Activated T-helper 1 cell treated with anti-CD3 and anti-CD28 coated beads, Interleukin-12 subunit alpha, Interleukin-12 subunit beta, Interleukin-2, Interleukin-4 antibody, amounts not matched to agents 30 ng/mL and 10 ng/mL and 1 ng/mL, durations not matched to agents 14 hours and 24 hours and 36 hours (primary cell): ENCODE measurements around the gene NRXN3. TPM values are rescaled to one million over a fixed set of nuclear protein-coding genes. Genes with fewer than 3 reads are reported as not detected.

Experiments used
- DNase-seq: peaks from one replicate; pipeline ENCODE4 v3.0.0; 2021; ENCODE audit warnings: low spot score
- H3K27ac Mint-ChIP-seq: one replicate; pipeline ENCODE4 v1.8.0; 2021; ENCODE audit warnings: mild to moderate bottlenecking, mixed read lengths
- H3K27me3 Mint-ChIP-seq: one replicate; pipeline ENCODE4 v1.8.0; 2022; ENCODE audit warnings: mild to moderate bottlenecking, moderate library complexity, mixed read lengths; ENCODE audit not compliant: insufficient read depth
- H3K36me3 Mint-ChIP-seq: one replicate; pipeline ENCODE4 v1.8.0; 2021; ENCODE audit warnings: low read depth, mixed read lengths
- H3K4me1 Mint-ChIP-seq: one replicate; pipeline ENCODE4 v1.8.0; 2021; ENCODE audit warnings: low read depth, mixed read lengths
- H3K4me3 Mint-ChIP-seq: one replicate; pipeline ENCODE4 v1.8.0; 2021; ENCODE audit warnings: mild to moderate bottlenecking, moderate library complexity, mixed read lengths
- H3K9me3 Mint-ChIP-seq: one replicate; pipeline ENCODE4 v1.8.0; 2021; ENCODE audit warnings: mixed read lengths
- intact Hi-C: fragments of 100-400 bp; cut with micrococcal nuclease; formaldehyde crosslinking; loops from one replicate; pipeline ENCODE4 v1.15.1; 2024
- total RNA-seq: library from RNA; stranded (reverse); gene quantifications from 2 replicates; pipeline ENCODE4 v1.2.3, GENCODE V29; 2022

NRXN3 gene
- total RNA-seq, 1 donor from 2014 or later: not detected

- Mint-ChIP-seq H3K4me1 (no peaks in the 10 kb centered on the region), H3K36me3 (no peaks in the 10 kb centered on the region), H3K27ac (no peak overlapping the region), H3K4me3 (no peak overlapping the region), H3K9me3 (no peaks in the 10 kb centered on the region), H3K27me3 (no peaks in the 10 kb centered on the region)
- intact Hi-C loops: no loop called here
- no peak for DNase-seq
These were observed 1164.1 kb downstream of the NRXN3 start for GRCh38 chr14:79334272-79334671.

GRCh38 chr14:79337761-79338160, 1167.6 kb downstream of the NRXN3 start:
- no peak overlapping the region for H3K27ac Mint-ChIP-seq
- H3K9me3 Mint-ChIP-seq: no peaks in the 10 kb centered on the region
- no peaks in the 10 kb centered on the region for H3K4me1 Mint-ChIP-seq
- no peak overlapping the region for H3K4me3 Mint-ChIP-seq
- H3K36me3 Mint-ChIP-seq: no peaks in the 10 kb centered on the region
- H3K27me3 Mint-ChIP-seq: no peaks in the 10 kb centered on the region
- no peak for DNase-seq
- intact Hi-C loops: no loop called here

GRCh38 chr14:79342942-79343341, 1172.8 kb downstream of the NRXN3 start:
- H3K27ac Mint-ChIP-seq: no peak overlapping the region
- H3K9me3 Mint-ChIP-seq: no peaks in the 10 kb centered on the region
- H3K4me1 Mint-ChIP-seq: no peaks in the 10 kb centered on the region
- DNase-seq: no peak
- H3K27me3 Mint-ChIP-seq: no peaks in the 10 kb centered on the region
- H3K4me3 Mint-ChIP-seq: no peak overlapping the region
- no peaks in the 10 kb centered on the region for H3K36me3 Mint-ChIP-seq
- intact Hi-C loops: no loop called here

- no peak overlapping the region for H3K27ac Mint-ChIP-seq
- intact Hi-C loops: no loop called here
- H3K9me3 Mint-ChIP-seq: no peaks in the 10 kb centered on the region
- no peaks in the 10 kb centered on the region for H3K4me1 Mint-ChIP-seq
- DNase-seq: no peak
- no peaks in the 10 kb centered on the region for H3K36me3 Mint-ChIP-seq
- no peaks in the 10 kb centered on the region for H3K27me3 Mint-ChIP-seq
- no peak overlapping the region for H3K4me3 Mint-ChIP-seq
These were observed 1180.8 kb downstream of the NRXN3 start for GRCh38 chr14:79351011-79351410.

GRCh38 chr14:79352076-79352630, 1182.0 kb downstream of the NRXN3 start:
- H3K4me1 Mint-ChIP-seq: no peaks in the 10 kb centered on the region
- H3K27me3 Mint-ChIP-seq: no peaks in the 10 kb centered on the region
- H3K36me3 Mint-ChIP-seq: no peaks in the 10 kb centered on the region
- DNase-seq: no peak
- H3K9me3 Mint-ChIP-seq: no peaks in the 10 kb centered on the region
- no peak overlapping the region for H3K27ac Mint-ChIP-seq
- intact Hi-C loops: no loop called here
- no peak overlapping the region for H3K4me3 Mint-ChIP-seq

GRCh38 chr14:79354336-79354735, 1184.2 kb downstream of the NRXN3 start:
- intact Hi-C loops: no loop called here
- no peaks in the 10 kb centered on the region for H3K9me3 Mint-ChIP-seq
- no peak overlapping the region for H3K4me3 Mint-ChIP-seq
- H3K27ac Mint-ChIP-seq: no peak overlapping the region
- no peaks in the 10 kb centered on the region for H3K36me3 Mint-ChIP-seq
- H3K4me1 Mint-ChIP-seq: no peaks in the 10 kb centered on the region
- H3K27me3 Mint-ChIP-seq: no peaks in the 10 kb centered on the region
- DNase-seq: no peak

GRCh38 chr14:79356040-79356439, 1185.9 kb downstream of the NRXN3 start:
- Mint-ChIP-seq H3K27ac (no peak overlapping the region), H3K9me3 (no peaks in the 10 kb centered on the region), H3K36me3 (no peaks in the 10 kb centered on the region), H3K4me1 (no peaks in the 10 kb centered on the region), H3K4me3 (no peak overlapping the region), H3K27me3 (no peaks in the 10 kb centered on the region)
- no peak for DNase-seq
- intact Hi-C loops: no loop called here

GRCh38 chr14:79357307-79357706, 1187.1 kb downstream of the NRXN3 start:
- Mint-ChIP-seq H3K27me3 (no peaks in the 10 kb centered on the region), H3K9me3 (no peaks in the 10 kb centered on the region)
- intact Hi-C loops: no loop called here

GRCh38 chr14:79363291-79363690, 1193.1 kb downstream of the NRXN3 start:
- Mint-ChIP-seq H3K4me1 (no peaks in the 10 kb centered on the region), H3K4me3 (no peak overlapping the region), H3K36me3 (no peaks in the 10 kb centered on the region), H3K27ac (no peak overlapping the region), H3K9me3 (no peaks in the 10 kb centered on the region), H3K27me3 (no peaks in the 10 kb centered on the region)
- DNase-seq: no peak
- intact Hi-C loops: no loop called here

More at GRCh38 chr14:79357307-79357706, 1187.1 kb downstream of the NRXN3 start:
- H3K27ac Mint-ChIP-seq: no peak overlapping the region
- no peaks in the 10 kb centered on the region for H3K4me1 Mint-ChIP-seq
- no peaks in the 10 kb centered on the region for H3K36me3 Mint-ChIP-seq
- no peak for DNase-seq
- H3K4me3 Mint-ChIP-seq: no peak overlapping the region

GRCh38 chr14:79369359-79370332, 1199.5 kb downstream of the NRXN3 start:
- Mint-ChIP-seq H3K27me3 (no peaks in the 10 kb centered on the region), H3K4me3 (no peak overlapping the region)
- intact Hi-C loops: no loop called here

GRCh38 chr14:79370969-79371368, 1200.8 kb downstream of the NRXN3 start:
- DNase-seq: no peak
- Mint-ChIP-seq H3K4me1 (no peaks in the 10 kb centered on the region), H3K27ac (no peak overlapping the region), H3K36me3 (no peaks in the 10 kb centered on the region), H3K4me3 (no peak overlapping the region), H3K27me3 (no peaks in the 10 kb centered on the region), H3K9me3 (no peaks in the 10 kb centered on the region)
- intact Hi-C loops: no loop called here

More at GRCh38 chr14:79369359-79370332, 1199.5 kb downstream of the NRXN3 start:
- Mint-ChIP-seq H3K9me3 (no peaks in the 10 kb centered on the region), H3K4me1 (no peaks in the 10 kb centered on the region), H3K36me3 (no peaks in the 10 kb centered on the region), H3K27ac (no peak overlapping the region)
- no peak for DNase-seq

- no peaks in the 10 kb centered on the region for H3K4me1 Mint-ChIP-seq
- intact Hi-C loops: no loop called here
- no peaks in the 10 kb centered on the region for H3K27me3 Mint-ChIP-seq
- no peak overlapping the region for H3K27ac Mint-ChIP-seq
- no peaks in the 10 kb centered on the region for H3K9me3 Mint-ChIP-seq
- no peaks in the 10 kb centered on the region for H3K36me3 Mint-ChIP-seq
- DNase-seq: no peak
- no peak overlapping the region for H3K4me3 Mint-ChIP-seq
These were observed 1203.3 kb downstream of the NRXN3 start for GRCh38 chr14:79373451-79373850.

- no peak for DNase-seq
- no peaks in the 10 kb centered on the region for H3K36me3 Mint-ChIP-seq
- H3K9me3 Mint-ChIP-seq: no peaks in the 10 kb centered on the region
- H3K4me1 Mint-ChIP-seq: no peaks in the 10 kb centered on the region
- H3K4me3 Mint-ChIP-seq: no peak overlapping the region
- H3K27me3 Mint-ChIP-seq: no peaks in the 10 kb centered on the region
- no peak overlapping the region for H3K27ac Mint-ChIP-seq
- intact Hi-C loops: no loop called here
These were observed 1205.2 kb downstream of the NRXN3 start for GRCh38 chr14:79375356-79375755.
